Liver (tissue), 9 donors: ENCODE measurements around the gene CCNK. TPM values are rescaled to one million over a fixed set of nuclear protein-coding genes. Genes with fewer than 3 reads are reported as not detected.
A peak's percentile ranks its signal among the peaks of the same experiment; 100 is the strongest.

ENCODE experiments used
- DNase-seq: peaks from one replicate; pipeline ENCODE4 v3.0.0-alpha.2; 2017; ENCODE audit warnings: low spot score
- H3K27ac ChIP-seq, 2 donors: one replicate each; pipeline ENCODE4 v1.7.0; 2013; ENCODE audit warnings: inconsistent platforms in 2 of 2, low read length in 2 of 2, control low read depth in 1 of 2, low read depth in 1 of 2, mild to moderate bottlenecking in 1 of 2
- H3K27me3 ChIP-seq, 4 donors: one replicate each; pipeline versions ENCODE4 v1.6.1 to v1.7.0; 2013; ENCODE audit warnings: low read length in 3 of 4, inconsistent platforms in 1 of 4, mild to moderate bottlenecking in 1 of 4, moderate library complexity in 1 of 4; ENCODE audit not compliant: control insufficient read depth in 4 of 4, insufficient read depth in 4 of 4
- H3K36me3 ChIP-seq, 4 donors: one replicate each; pipeline versions ENCODE4 v1.6.1 to v1.7.0; 2013; ENCODE audit warnings: low read length in 3 of 4, mild to moderate bottlenecking in 3 of 4, low read depth in 1 of 4, moderate library complexity in 1 of 4; ENCODE audit not compliant: control insufficient read depth in 4 of 4, insufficient read depth in 3 of 4
- H3K4me1 ChIP-seq, 4 donors: one replicate each; pipeline versions ENCODE4 v1.6.1 to v1.7.0; 2013; ENCODE audit warnings: low read length in 3 of 4, mild to moderate bottlenecking in 3 of 4, moderate library complexity in 1 of 4; ENCODE audit not compliant: control insufficient read depth in 4 of 4, insufficient read depth in 4 of 4
- H3K4me3 ChIP-seq, 3 donors: one replicate each; pipeline versions ENCODE4 v1.6.1 to v1.7.0; 2013; ENCODE audit warnings: low read length in 3 of 3, control low read depth in 1 of 3, low read depth in 1 of 3, mild to moderate bottlenecking in 1 of 3
- H3K9ac ChIP-seq, 2 donors: one replicate each; pipeline ENCODE4 v1.7.0; 2013; ENCODE audit warnings: low read length in 2 of 2, mild to moderate bottlenecking in 2 of 2, moderate library complexity in 2 of 2, control low read depth in 1 of 2, low read depth in 1 of 2
- H3K9me3 ChIP-seq, 4 donors: one replicate each; pipeline versions ENCODE4 v1.6.1 to v1.7.0; 2013; ENCODE audit warnings: low read length in 3 of 4; ENCODE audit not compliant: control insufficient read depth in 4 of 4
- EGR1 ChIP-seq, 2 donors: IDR thresholded peaks; 2 replicates each; pipeline ENCODE4 v1.6.1; 2016 to 2018; ENCODE audit warnings: antibody characterized with exemption in 2 of 2, low read depth in 2 of 2
- FOXA1 ChIP-seq: IDR thresholded peaks from 2 replicates; pipeline ENCODE4 v1.6.1; 2016; ENCODE audit warnings: antibody characterized with exemption
- FOXA2 ChIP-seq: IDR thresholded peaks from 2 replicates; pipeline ENCODE4 v1.6.1; 2016; ENCODE audit warnings: antibody characterized with exemption
- GABPA ChIP-seq, 2 donors: IDR thresholded peaks in 1 of 2; conservative IDR thresholded peaks in 1 of 2; 2 replicates each; pipeline ENCODE4 v1.6.1; 2016; ENCODE audit warnings: antibody characterized with exemption in 2 of 2, mild to moderate bottlenecking in 1 of 2, moderate library complexity in 1 of 2
- HNF4A ChIP-seq, 2 donors: conservative IDR thresholded peaks; 2 replicates each; pipeline ENCODE4 v1.6.1; 2016; ENCODE audit warnings: antibody characterized with exemption in 2 of 2, mild to moderate bottlenecking in 2 of 2
- HNF4G ChIP-seq: IDR thresholded peaks from 2 replicates; pipeline ENCODE4 v1.6.1; 2016; ENCODE audit warnings: antibody characterized with exemption
- JUND ChIP-seq, 2 donors: IDR thresholded peaks; 2 replicates each; pipeline ENCODE4 v1.6.1; 2016; ENCODE audit warnings: antibody characterized with exemption in 2 of 2
- NR2F2 ChIP-seq: IDR thresholded peaks from 2 replicates; pipeline ENCODE4 v1.6.1; 2016; ENCODE audit warnings: antibody characterized with exemption
- RAD21 ChIP-seq, 2 donors: IDR thresholded peaks; 2 replicates each; pipeline ENCODE4 v1.6.1; 2016; ENCODE audit warnings: antibody characterized with exemption in 2 of 2, mild to moderate bottlenecking in 2 of 2
- RXRA ChIP-seq, 2 donors: IDR thresholded peaks; 2 replicates each; pipeline ENCODE4 v1.6.1; 2017 to 2018; ENCODE audit warnings: antibody characterized with exemption in 2 of 2, mild to moderate bottlenecking in 1 of 2
- SP1 ChIP-seq: IDR thresholded peaks from 2 replicates; pipeline ENCODE4 v1.6.1; 2018; ENCODE audit warnings: antibody characterized with exemption, mild to moderate bottlenecking
- TAF1 ChIP-seq: conservative IDR thresholded peaks from 2 replicates; pipeline ENCODE4 v1.6.1; 2016; ENCODE audit warnings: antibody characterized with exemption, mild to moderate bottlenecking
- YY1 ChIP-seq: IDR thresholded peaks from 2 replicates; pipeline ENCODE4 v1.6.1; 2016; ENCODE audit warnings: antibody characterized with exemption, mild to moderate bottlenecking
- WGBS: extraction: QIAGEN DNeasy Blood & Tissue Kit; methylation state at CpG from one replicate; pipeline ENCODE4 v1.1.7; 2013; 5-methylcytosine and 5-hydroxymethylcytosine counted together
- polyA plus RNA-seq, 2 donors: library from polyadenylated mRNA; stranded (reverse) in 1 of 2; unstranded in 1 of 2; fragments of 200-250 nt in 1 of 2; fragments of >200 nt in 1 of 2; fragmentation: Nextera tagmentation in 1 of 2; extraction: Ambion mirVana in 1 of 2; gene quantifications; one replicate each; pipeline versions ENCODE4 v1.2.1 to v1.2.3, GENCODE V29; 2013 to 2015
- total RNA-seq, 2 donors: library from RNA; depleted of rRNA; stranded (reverse); fragments of >200 nt; gene quantifications; one replicate each; pipeline ENCODE4 v1.2.3, GENCODE V29; 2014
- TF ChIP-seq, protein P1 (sequence below): IDR thresholded peaks from 2 replicates; pipeline ENCODE4 v1.6.1; 2016; ENCODE audit warnings: antibody characterized with exemption
- TF ChIP-seq, protein P2 (sequence below): IDR thresholded peaks from 2 replicates; pipeline ENCODE4 v1.6.1; 2016; ENCODE audit warnings: antibody characterized with exemption
- TF ChIP-seq, protein P3 (sequence below): IDR thresholded peaks from 2 replicates; pipeline ENCODE4 v1.6.1; 2016; ENCODE audit warnings: antibody characterized with exemption, mild to moderate bottlenecking
- TF ChIP-seq, protein P4 (sequence below): IDR thresholded peaks from 2 replicates; pipeline ENCODE4 v1.6.1; 2016; ENCODE audit warnings: antibody characterized with exemption
- donor health status: healthy.
- donor health status: healthy.
- donor health status: healthy.
- donor health status: healthy.
- donor health status: healthy.

Gene CCNK
- total and polyA plus RNA-seq, 4 donors: 7.7 to 33.4 (median 13.2) TPM

DNA sequence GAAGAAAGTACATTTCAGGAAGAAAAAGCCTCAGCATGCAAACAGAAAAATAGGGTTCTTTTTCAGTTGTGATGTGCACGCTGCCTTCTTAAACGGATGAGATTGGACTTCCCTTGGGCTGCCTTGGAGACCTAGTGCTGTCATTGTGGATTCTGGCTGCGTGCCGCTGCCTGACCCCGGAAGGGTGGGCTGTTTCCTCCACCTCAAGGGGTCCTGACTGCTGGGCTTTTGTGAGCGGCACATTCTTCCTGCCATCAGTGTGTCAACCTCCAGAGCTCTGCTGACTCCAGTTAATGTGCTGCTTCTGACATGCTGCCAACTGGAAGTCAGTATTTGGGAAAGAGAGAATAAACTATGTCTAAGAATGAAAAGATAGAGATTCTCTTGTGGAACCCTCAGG lies 25.1 kb downstream of the CCNK start:
- WGBS: 84% methylated on average over 6 of the region's 6 CpGs
- H3K27ac ChIP-seq: no peak overlapping the region

DNA sequence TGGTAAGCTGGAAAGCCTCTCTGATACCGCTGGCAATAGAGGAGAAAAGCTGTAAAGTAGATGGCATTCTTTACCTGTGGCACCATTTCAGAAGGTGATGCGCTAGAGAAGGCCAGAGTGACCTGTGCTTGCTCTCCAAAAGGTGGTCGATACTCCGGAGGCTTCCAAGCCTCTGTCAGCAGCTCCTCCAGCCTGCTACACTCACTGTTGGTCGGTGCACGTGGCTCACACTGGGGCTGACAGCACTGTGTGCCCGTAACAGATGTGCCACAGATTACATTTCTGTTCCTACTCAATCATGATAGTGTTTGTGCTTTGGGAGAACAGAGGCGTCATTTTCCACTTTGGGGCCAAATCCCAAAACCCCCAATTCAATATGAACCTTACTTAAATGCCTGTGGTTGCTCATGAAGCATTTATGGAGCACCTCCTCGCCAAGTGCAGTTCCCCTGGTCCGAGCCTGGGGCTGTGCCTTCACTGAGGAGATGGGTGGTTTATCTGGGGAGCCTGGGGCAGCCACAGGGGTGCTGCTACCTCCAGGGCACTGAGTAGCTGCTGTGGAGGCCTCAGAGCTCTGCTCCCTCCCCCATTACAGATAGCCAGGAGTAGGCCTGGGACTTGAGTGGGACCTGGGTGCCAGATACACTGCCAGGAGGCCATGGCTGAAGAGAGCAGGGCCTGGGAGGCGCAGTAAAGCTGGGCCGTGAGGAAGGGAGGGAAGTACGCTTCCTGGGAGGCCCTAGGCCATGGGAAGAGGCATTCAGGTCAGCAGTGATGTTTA lies 26.8 kb downstream of the CCNK start:
- TF ChIP-seq HNF4G: no peak
- Histone ChIP-seq H3K36me3 (peaks cover 6 to 75% (median 36%) of the 10 kb centered on the region in 4 donors), H3K4me1 (peaks cover 0 to 19% (median 10%) of the 10 kb centered on the region in 4 donors), H3K27me3 (no peaks in the 10 kb centered on the region), H3K4me3 (no peak overlapping the region), H3K9ac (no peak overlapping the region), H3K9me3 (no peaks in the 10 kb centered on the region), H3K27ac (peak overlapping the region; percentile 64 to 78)
- DNase-seq: no peak
- 92% methylated on average over 13 of the region's 13 CpGs for WGBS

More for the DNA sequence above, 25.1 kb downstream of the CCNK start:
- Histone ChIP-seq H3K27me3 (no peaks in the 10 kb centered on the region), H3K9me3 (no peaks in the 10 kb centered on the region), H3K36me3 (peaks cover 8 to 73% (median 48%) of the 10 kb centered on the region in 4 donors), H3K4me3 (no peak overlapping the region), H3K9ac (no peak overlapping the region), H3K4me1 (peaks cover 0 to 19% (median 10%) of the 10 kb centered on the region in 4 donors)
- DNase-seq: no peak
- peak; percentile 43 for TF ChIP-seq NR2F2
- TF ChIP-seq, protein P1, sequence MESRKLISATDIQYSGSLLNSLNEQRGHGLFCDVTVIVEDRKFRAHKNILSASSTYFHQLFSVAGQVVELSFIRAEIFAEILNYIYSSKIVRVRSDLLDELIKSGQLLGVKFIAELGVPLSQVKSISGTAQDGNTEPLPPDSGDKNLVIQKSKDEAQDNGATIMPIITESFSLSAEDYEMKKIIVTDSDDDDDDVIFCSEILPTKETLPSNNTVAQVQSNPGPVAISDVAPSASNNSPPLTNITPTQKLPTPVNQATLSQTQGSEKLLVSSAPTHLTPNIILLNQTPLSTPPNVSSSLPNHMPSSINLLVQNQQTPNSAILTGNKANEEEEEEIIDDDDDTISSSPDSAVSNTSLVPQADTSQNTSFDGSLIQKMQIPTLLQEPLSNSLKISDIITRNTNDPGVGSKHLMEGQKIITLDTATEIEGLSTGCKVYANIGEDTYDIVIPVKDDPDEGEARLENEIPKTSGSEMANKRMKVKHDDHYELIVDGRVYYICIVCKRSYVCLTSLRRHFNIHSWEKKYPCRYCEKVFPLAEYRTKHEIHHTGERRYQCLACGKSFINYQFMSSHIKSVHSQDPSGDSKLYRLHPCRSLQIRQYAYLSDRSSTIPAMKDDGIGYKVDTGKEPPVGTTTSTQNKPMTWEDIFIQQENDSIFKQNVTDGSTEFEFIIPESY: no peak

DNA sequence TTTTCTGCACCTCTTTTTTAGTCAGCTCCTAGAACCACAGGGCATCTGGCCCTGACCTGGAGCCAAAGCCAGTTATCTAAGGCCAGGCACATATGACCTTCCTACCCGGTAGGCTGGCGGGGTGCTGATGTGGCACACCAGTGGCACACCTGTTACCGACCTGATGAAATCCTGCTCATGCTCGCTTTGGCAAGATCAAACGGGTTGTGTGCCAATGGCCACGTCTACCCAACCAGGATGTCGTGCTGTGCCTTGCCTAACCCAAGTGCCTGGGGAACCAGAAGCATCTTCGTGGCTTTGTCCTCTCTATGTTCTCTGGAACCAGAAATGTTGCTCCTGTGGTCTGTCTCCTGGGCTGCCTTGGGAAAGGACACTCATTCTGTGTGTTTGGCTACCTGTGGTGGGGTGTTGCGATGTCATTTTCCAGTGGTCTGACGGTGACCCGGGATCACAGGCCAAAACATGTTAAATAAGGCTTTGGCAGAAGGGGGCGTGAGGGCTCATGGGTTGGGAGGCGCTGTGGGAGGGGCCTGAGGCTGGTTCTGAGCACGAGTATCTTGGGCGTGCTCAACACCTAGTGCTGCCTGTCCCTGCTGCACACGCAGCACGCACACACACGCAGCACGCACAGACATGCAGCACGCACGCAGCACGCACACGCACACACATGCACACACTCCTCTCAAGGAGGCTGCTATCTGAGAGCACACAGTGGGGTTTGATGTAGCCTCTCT lies 27.9 kb downstream of the CCNK start:
- WGBS: 68% methylated on average over 23 of the region's 23 CpGs
- Histone ChIP-seq H3K27me3 (no peaks in the 10 kb centered on the region), H3K9ac (no peak overlapping the region), H3K9me3 (no peaks in the 10 kb centered on the region), H3K4me3 (no peak overlapping the region), H3K27ac (peak overlapping the region; percentile 64 to 78), H3K36me3 (peaks cover 6 to 74% (median 36%) of the 10 kb centered on the region in 4 donors), H3K4me1 (peaks cover 0 to 19% (median 10%) of the 10 kb centered on the region in 4 donors)
- peak; percentile 36 for DNase-seq
- peak in 1 of 2 donors; percentile 47 for TF ChIP-seq EGR1 (IDR thresholded peaks at IDR 0.05; ENCODE audit: low read depth in 2 of 2)
- peak; percentile 16 for TF ChIP-seq HNF4G
- TF ChIP-seq, protein P2, sequence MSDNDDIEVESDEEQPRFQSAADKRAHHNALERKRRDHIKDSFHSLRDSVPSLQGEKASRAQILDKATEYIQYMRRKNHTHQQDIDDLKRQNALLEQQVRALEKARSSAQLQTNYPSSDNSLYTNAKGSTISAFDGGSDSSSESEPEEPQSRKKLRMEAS: peak; percentile 86
- TF ChIP-seq GABPA (IDR thresholded peaks at IDR 0.05 in 1 of 2, conservative IDR thresholded peaks at IDR 0.05 in 1 of 2): peak in 1 of 2 donors; percentile 60
- TF ChIP-seq, protein P3, sequence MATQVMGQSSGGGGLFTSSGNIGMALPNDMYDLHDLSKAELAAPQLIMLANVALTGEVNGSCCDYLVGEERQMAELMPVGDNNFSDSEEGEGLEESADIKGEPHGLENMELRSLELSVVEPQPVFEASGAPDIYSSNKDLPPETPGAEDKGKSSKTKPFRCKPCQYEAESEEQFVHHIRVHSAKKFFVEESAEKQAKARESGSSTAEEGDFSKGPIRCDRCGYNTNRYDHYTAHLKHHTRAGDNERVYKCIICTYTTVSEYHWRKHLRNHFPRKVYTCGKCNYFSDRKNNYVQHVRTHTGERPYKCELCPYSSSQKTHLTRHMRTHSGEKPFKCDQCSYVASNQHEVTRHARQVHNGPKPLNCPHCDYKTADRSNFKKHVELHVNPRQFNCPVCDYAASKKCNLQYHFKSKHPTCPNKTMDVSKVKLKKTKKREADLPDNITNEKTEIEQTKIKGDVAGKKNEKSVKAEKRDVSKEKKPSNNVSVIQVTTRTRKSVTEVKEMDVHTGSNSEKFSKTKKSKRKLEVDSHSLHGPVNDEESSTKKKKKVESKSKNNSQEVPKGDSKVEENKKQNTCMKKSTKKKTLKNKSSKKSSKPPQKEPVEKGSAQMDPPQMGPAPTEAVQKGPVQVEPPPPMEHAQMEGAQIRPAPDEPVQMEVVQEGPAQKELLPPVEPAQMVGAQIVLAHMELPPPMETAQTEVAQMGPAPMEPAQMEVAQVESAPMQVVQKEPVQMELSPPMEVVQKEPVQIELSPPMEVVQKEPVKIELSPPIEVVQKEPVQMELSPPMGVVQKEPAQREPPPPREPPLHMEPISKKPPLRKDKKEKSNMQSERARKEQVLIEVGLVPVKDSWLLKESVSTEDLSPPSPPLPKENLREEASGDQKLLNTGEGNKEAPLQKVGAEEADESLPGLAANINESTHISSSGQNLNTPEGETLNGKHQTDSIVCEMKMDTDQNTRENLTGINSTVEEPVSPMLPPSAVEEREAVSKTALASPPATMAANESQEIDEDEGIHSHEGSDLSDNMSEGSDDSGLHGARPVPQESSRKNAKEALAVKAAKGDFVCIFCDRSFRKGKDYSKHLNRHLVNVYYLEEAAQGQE: no peak
- peak; percentile 90 to 98 for TF ChIP-seq RXRA (IDR thresholded peaks at IDR 0.05)
- no peak for TF ChIP-seq NR2F2
- peak in 1 of 2 donors; percentile 45 for TF ChIP-seq RAD21 (IDR thresholded peaks at IDR 0.05)
- TF ChIP-seq YY1: peak; percentile 68
- TF ChIP-seq, protein P1: no peak
- TF ChIP-seq HNF4A (conservative IDR thresholded peaks at IDR 0.05): peak; percentile 71 to 90
- TF ChIP-seq JUND (IDR thresholded peaks at IDR 0.05): peak in 1 of 2 donors; percentile 69
- TF ChIP-seq FOXA2: peak; percentile 56
- no peak for TF ChIP-seq TAF1
- TF ChIP-seq, protein P4, sequence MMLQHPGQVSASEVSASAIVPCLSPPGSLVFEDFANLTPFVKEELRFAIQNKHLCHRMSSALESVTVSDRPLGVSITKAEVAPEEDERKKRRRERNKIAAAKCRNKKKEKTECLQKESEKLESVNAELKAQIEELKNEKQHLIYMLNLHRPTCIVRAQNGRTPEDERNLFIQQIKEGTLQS: no peak
- peak; percentile 68 for TF ChIP-seq SP1
- peak; percentile 5 for TF ChIP-seq FOXA1
